Left lobe of liver (tissue), 2 donors: ENCODE results near the gene THYN1. TPM values are rescaled to one million over a fixed set of nuclear protein-coding genes. Genes with fewer than 3 reads are reported as not detected.
"Not testable (repeated sequence)": the region's sequence is repeated elsewhere in the genome, so short reads cannot be mapped to it uniquely, and the experiment has no call there.

ENCODE experiments used
- ATAC-seq: fragments of 200-7000 bp; cut with Tn5 transposase; one replicate; pipeline ENCODE4 v1.9.1; 2020; ENCODE audit warnings: mild to moderate bottlenecking, moderate library complexity
- DNase-seq: peaks from one replicate; pipeline ENCODE4 v3.0.0-alpha.2; 2020; ENCODE audit warnings: low spot score
- total RNA-seq: library from RNA; stranded (reverse); gene quantifications from one replicate; pipeline ENCODE4 v1.2.1, GENCODE V29; 2021
- donor health status: DM: no; HTN: no; CAD: no; lungs with moderate emphysema.
- donor health status: DM: no; HTN: yes; CAD: no.

Gene THYN1
- total RNA-seq, result 21.1 TPM

GRCh38 chr11:134253188-134253993 lies at the start of gene THYN1, which contains the start of gene ACAD8:
Gene THYN1, minus strand, starts transcription at chr11:134253352. Its CDS starts 470 bp downstream, at chr11:134252882.
Gene ACAD8, plus strand, starts transcription at chr11:134253568. Its CDS starts 33 bp downstream, at chr11:134253601.
- DNase-seq, result peak; percentile 98
- ATAC-seq, result peak; percentile 96

GRCh38 chr11:134294664-134295063 lies 41.5 kb upstream of the THYN1 start:
- DNase-seq, result no peak
- ATAC-seq, result no peak

- DNase-seq (no peak), ATAC-seq (no peak)
Observed at GRCh38 chr11:134293119-134294113, 40.3 kb upstream of the THYN1 start.

- ATAC-seq, result no peak
Observed at GRCh38 chr11:134292661-134293060, 39.5 kb upstream of the THYN1 start.

GRCh38 chr11:134291196-134291595 lies 38.0 kb upstream of the THYN1 start:
- ATAC-seq, result no peak

More at GRCh38 chr11:134292661-134293060, 39.5 kb upstream of the THYN1 start:
- DNase-seq, result no peak

GRCh38 chr11:134290646-134291045 lies 37.5 kb upstream of the THYN1 start:
- ATAC-seq (no peak), DNase-seq (no peak)

More at GRCh38 chr11:134291196-134291595, 38.0 kb upstream of the THYN1 start:
- no peak for DNase-seq

- DNase-seq (no peak), ATAC-seq (no peak)
Observed at GRCh38 chr11:134289789-134290188, 36.6 kb upstream of the THYN1 start.

GRCh38 chr11:134289167-134289566 lies 36.0 kb upstream of the THYN1 start:
- no peak for ATAC-seq

GRCh38 chr11:134288486-134288885 lies 35.3 kb upstream of the THYN1 start:
- no peak for DNase-seq
- no peak for ATAC-seq

More at GRCh38 chr11:134289167-134289566, 36.0 kb upstream of the THYN1 start:
- no peak for DNase-seq

GRCh38 chr11:134287561-134287960 lies 34.4 kb upstream of the THYN1 start:
- DNase-seq (no peak), ATAC-seq (no peak)

GRCh38 chr11:134284349-134284748 lies 31.2 kb upstream of the THYN1 start:
- not testable (repeated sequence) for ATAC-seq, DNase-seq

GRCh38 chr11:134283461-134284230 lies 30.5 kb upstream of the THYN1 start:
- DNase-seq, result no peak
- ATAC-seq, result no peak

GRCh38 chr11:134282121-134283045 lies 29.2 kb upstream of the THYN1 start:
- peak; percentile 99 for ATAC-seq
- peak; percentile 74 for DNase-seq

- not testable (repeated sequence) for DNase-seq, ATAC-seq
Observed at GRCh38 chr11:134281635-134282034, 28.5 kb upstream of the THYN1 start.

GRCh38 chr11:134278356-134278755 lies 25.2 kb upstream of the THYN1 start:
- ATAC-seq, result no peak
- peak; percentile 8 for DNase-seq

- DNase-seq, result peak; percentile 34
Observed at GRCh38 chr11:134277183-134278001, 24.2 kb upstream of the THYN1 start.

GRCh38 chr11:134276396-134277182 lies 23.4 kb upstream of the THYN1 start:
- ATAC-seq (peak; percentile 20), DNase-seq (peak; percentile 33)

More at GRCh38 chr11:134277183-134278001, 24.2 kb upstream of the THYN1 start:
- no peak for ATAC-seq
